ENCODE data around the gene NDUFAB1.
"Not testable (repeated sequence)": the region's sequence is repeated elsewhere in the genome, so short reads cannot be mapped to it uniquely, and the experiment has no call there.

Gene NDUFAB1

GRCh38 chr16:23587726-23588125 lies 8.4 kb downstream of the NDUFAB1 start:
- FAIRE-seq = no peak
- no peak for DNase-seq (ENCODE audit: extremely low spot score, insufficient read length, low read depth)

- FAIRE-seq (no peak), DNase-seq (ENCODE audit: extremely low spot score, insufficient read length, low read depth) (no peak)
Measured at GRCh38 chr16:23584186-23585076, 11.7 kb downstream of the NDUFAB1 start.

- not testable (repeated sequence) for DNase-seq (ENCODE audit: extremely low spot score, insufficient read length, low read depth); FAIRE-seq
Measured at GRCh38 chr16:23583271-23583670, 12.8 kb downstream of the NDUFAB1 start.

- FAIRE-seq = no peak
- DNase-seq (ENCODE audit: extremely low spot score, insufficient read length, low read depth) = no peak
Measured at GRCh38 chr16:23581764-23582163, 14.4 kb downstream of the NDUFAB1 start.

GRCh38 chr16:23580391-23580790 lies 15.7 kb downstream of the NDUFAB1 start:
- no peak for FAIRE-seq

GRCh38 chr16:23579371-23579770 lies 16.7 kb downstream of the NDUFAB1 start:
- DNase-seq (ENCODE audit: extremely low spot score, insufficient read length, low read depth) (no peak), FAIRE-seq (no peak)

More at GRCh38 chr16:23580391-23580790, 15.7 kb downstream of the NDUFAB1 start:
- no peak for DNase-seq (ENCODE audit: extremely low spot score, insufficient read length, low read depth)

GRCh38 chr16:23578101-23578830 lies 17.9 kb downstream of the NDUFAB1 start:
- FAIRE-seq (no peak), DNase-seq (ENCODE audit: extremely low spot score, insufficient read length, low read depth) (no peak)

GRCh38 chr16:23577493-23577892 lies 18.6 kb downstream of the NDUFAB1 start:
- no peak for DNase-seq (ENCODE audit: extremely low spot score, insufficient read length, low read depth)
- FAIRE-seq = no peak

- DNase-seq (ENCODE audit: extremely low spot score, insufficient read length, low read depth) = no peak
- FAIRE-seq = no peak
Measured at GRCh38 chr16:23575834-23576233, 20.3 kb downstream of the NDUFAB1 start.

- DNase-seq (ENCODE audit: extremely low spot score, insufficient read length, low read depth) = no peak
- no peak for FAIRE-seq
Measured at GRCh38 chr16:23573817-23574216, 22.3 kb downstream of the NDUFAB1 start.

- FAIRE-seq = no peak
- no peak for DNase-seq (ENCODE audit: extremely low spot score, insufficient read length, low read depth)
Measured at GRCh38 chr16:23572394-23572793, 23.7 kb downstream of the NDUFAB1 start.

GRCh38 chr16:23571895-23572294 lies 24.2 kb downstream of the NDUFAB1 start:
- no peak for FAIRE-seq
- DNase-seq (ENCODE audit: extremely low spot score, insufficient read length, low read depth) = no peak

GRCh38 chr16:23570992-23571632 lies 25.0 kb downstream of the NDUFAB1 start:
- FAIRE-seq = no peak
- DNase-seq (ENCODE audit: extremely low spot score, insufficient read length, low read depth) = no peak

GRCh38 chr16:23567602-23568001 lies 28.5 kb downstream of the NDUFAB1 start:
- FAIRE-seq (no peak), DNase-seq (ENCODE audit: extremely low spot score, insufficient read length, low read depth) (no peak)

GRCh38 chr16:23566724-23567123 lies 29.4 kb downstream of the NDUFAB1 start:
- DNase-seq (ENCODE audit: extremely low spot score, insufficient read length, low read depth) (no peak), FAIRE-seq (no peak)

- FAIRE-seq = no peak
Measured at GRCh38 chr16:23564575-23565363, 31.3 kb downstream of the NDUFAB1 start.

GRCh38 chr16:23563186-23563585 lies 32.9 kb downstream of the NDUFAB1 start:
- no peak for FAIRE-seq
- no peak for DNase-seq (ENCODE audit: extremely low spot score, insufficient read length, low read depth)

More at GRCh38 chr16:23564575-23565363, 31.3 kb downstream of the NDUFAB1 start:
- DNase-seq (ENCODE audit: extremely low spot score, insufficient read length, low read depth) = no peak

- no peak for FAIRE-seq
Measured at GRCh38 chr16:23562505-23562904, 33.6 kb downstream of the NDUFAB1 start.

GRCh38 chr16:23561586-23561985 lies 34.5 kb downstream of the NDUFAB1 start:
- FAIRE-seq (no peak), DNase-seq (ENCODE audit: extremely low spot score, insufficient read length, low read depth) (no peak)

More at GRCh38 chr16:23562505-23562904, 33.6 kb downstream of the NDUFAB1 start:
- DNase-seq (ENCODE audit: extremely low spot score, insufficient read length, low read depth) = no peak

All from GM18507 (cell line).